Measurements from ENCODE around the gene TENM4.

Gene TENM4

DNA sequence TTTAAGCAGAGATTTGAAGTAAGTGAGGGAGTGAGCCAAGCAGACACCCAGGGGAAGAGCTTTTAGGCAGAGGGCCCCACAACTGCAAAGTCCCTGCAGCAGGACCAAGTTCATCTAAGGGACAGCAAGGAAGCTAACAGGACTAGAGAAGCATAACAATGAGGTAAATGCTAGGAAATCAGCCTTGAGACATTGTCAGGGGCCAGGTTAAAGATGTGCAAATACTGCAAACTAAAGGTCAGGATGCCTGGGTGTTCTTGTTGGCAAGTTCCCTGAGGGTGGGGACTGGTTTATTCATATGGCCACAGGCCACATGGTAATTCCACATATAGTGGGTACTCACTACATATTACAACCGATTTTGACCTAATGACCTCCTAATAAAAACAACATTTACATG is 467.0 kb downstream of the TENM4 start:
- ATAC-seq (ENCODE audit: insufficient read depth, low read depth) = no peak
- no peaks in the 10 kb centered on the region for H3K4me1 ChIP-seq (ENCODE audit: insufficient read depth, low read length)

GRCh38 chr11:78972590-78972989 is 468.2 kb downstream of the TENM4 start:
- Histone ChIP-seq H3K27ac (ENCODE audit: low read length) (no peak overlapping the region), H3K9me3 (ENCODE audit: insufficient read depth, low read length, severe bottlenecking) (no peaks in the 10 kb centered on the region), H3K27me3 (ENCODE audit: insufficient read depth, low read length, poor library complexity) (peaks cover 18% of the 10 kb centered on the region), H3K36me3 (ENCODE audit: insufficient read depth, low read length) (no peaks in the 10 kb centered on the region), H3K4me2 (ENCODE audit: insufficient read depth, low read length) (no peak overlapping the region), H3K4me3 (ENCODE audit: low read depth in 1 of 2, low read length in 2 of 2) (no peak overlapping the region), H3K4me1 (ENCODE audit: insufficient read depth, low read length) (no peaks in the 10 kb centered on the region), H3K9ac (ENCODE audit: low read depth, low read length) (no peak overlapping the region), H2AFZ (ENCODE audit: low read depth, low read length) (no peak overlapping the region), H4K20me1 (ENCODE audit: insufficient read depth, low read length) (no peaks in the 10 kb centered on the region), H3K79me2 (ENCODE audit: insufficient read depth, low read length) (no peaks in the 10 kb centered on the region)
- DNase-seq (no peak), ATAC-seq (ENCODE audit: insufficient read depth, low read depth) (no peak)
- no peak for TF ChIP-seq CTCF (IDR thresholded peaks at IDR 0.05; ENCODE audit: borderline replicate concordance, extremely low read depth, low read length, poor library complexity, severe bottlenecking)
- TF ChIP-seq EZH2 (IDR thresholded peaks at IDR 0.05; ENCODE audit: borderline replicate concordance, low read depth, low read length, severe bottlenecking) = no peak

More for the DNA sequence above, 467.0 kb downstream of the TENM4 start:
- H3K4me3 ChIP-seq (ENCODE audit: low read depth in 1 of 2, low read length in 2 of 2) = no peak overlapping the region
- H3K27me3 ChIP-seq (ENCODE audit: insufficient read depth, low read length, poor library complexity) = peaks cover 14% of the 10 kb centered on the region
- H3K9ac ChIP-seq (ENCODE audit: low read depth, low read length) = no peak overlapping the region
- H3K4me2 ChIP-seq (ENCODE audit: insufficient read depth, low read length) = no peak overlapping the region
- no peaks in the 10 kb centered on the region for H3K36me3 ChIP-seq (ENCODE audit: insufficient read depth, low read length)
- TF ChIP-seq EZH2 (IDR thresholded peaks at IDR 0.05; ENCODE audit: borderline replicate concordance, low read depth, low read length, severe bottlenecking) (no peak), CTCF (IDR thresholded peaks at IDR 0.05; ENCODE audit: borderline replicate concordance, extremely low read depth, low read length, poor library complexity, severe bottlenecking) (no peak)
- no peaks in the 10 kb centered on the region for H4K20me1 ChIP-seq (ENCODE audit: insufficient read depth, low read length)
- no peak overlapping the region for H3K27ac ChIP-seq (ENCODE audit: low read length)
- DNase-seq = no peak
- H3K9me3 ChIP-seq (ENCODE audit: insufficient read depth, low read length, severe bottlenecking) = no peaks in the 10 kb centered on the region
- no peak overlapping the region for H2AFZ ChIP-seq (ENCODE audit: low read depth, low read length)
- no peaks in the 10 kb centered on the region for H3K79me2 ChIP-seq (ENCODE audit: insufficient read depth, low read length)

DNA sequence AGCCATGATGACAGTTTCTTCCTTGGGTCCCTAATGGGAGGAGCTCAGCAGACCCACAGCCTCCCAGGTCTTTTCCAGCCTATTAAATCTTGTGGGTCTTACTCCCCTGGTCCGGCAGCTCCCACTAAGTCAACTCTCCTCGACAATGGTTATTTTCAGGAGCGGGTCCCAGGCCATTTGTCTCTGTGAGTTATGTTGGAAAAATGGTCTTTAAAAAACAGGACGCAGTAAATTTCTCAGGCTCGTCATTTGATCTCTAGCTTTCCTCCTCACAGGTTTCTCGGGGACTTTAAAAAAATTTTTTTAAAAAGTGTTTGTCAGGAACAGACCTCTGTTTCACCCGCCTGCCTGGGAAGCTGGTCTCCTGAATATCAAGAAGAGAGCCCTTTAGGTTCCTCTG is 468.7 kb downstream of the TENM4 start:
- ATAC-seq (ENCODE audit: insufficient read depth, low read depth) = no peak
- H3K36me3 ChIP-seq (ENCODE audit: insufficient read depth, low read length) = no peaks in the 10 kb centered on the region
- no peaks in the 10 kb centered on the region for H3K79me2 ChIP-seq (ENCODE audit: insufficient read depth, low read length)
- TF ChIP-seq CTCF (IDR thresholded peaks at IDR 0.05; ENCODE audit: borderline replicate concordance, extremely low read depth, low read length, poor library complexity, severe bottlenecking) (no peak), EZH2 (IDR thresholded peaks at IDR 0.05; ENCODE audit: borderline replicate concordance, low read depth, low read length, severe bottlenecking) (no peak)
- no peak overlapping the region for H3K9ac ChIP-seq (ENCODE audit: low read depth, low read length)
- H3K27me3 ChIP-seq (ENCODE audit: insufficient read depth, low read length, poor library complexity) = peaks cover 23% of the 10 kb centered on the region
- H3K4me2 ChIP-seq (ENCODE audit: insufficient read depth, low read length) = no peak overlapping the region
- no peaks in the 10 kb centered on the region for H3K9me3 ChIP-seq (ENCODE audit: insufficient read depth, low read length, severe bottlenecking)
- DNase-seq = no peak
- H3K27ac ChIP-seq (ENCODE audit: low read length) = no peak overlapping the region
- H3K4me3 ChIP-seq (ENCODE audit: low read depth in 1 of 2, low read length in 2 of 2) = no peak overlapping the region
- no peaks in the 10 kb centered on the region for H3K4me1 ChIP-seq (ENCODE audit: insufficient read depth, low read length)
- H2AFZ ChIP-seq (ENCODE audit: low read depth, low read length) = no peak overlapping the region
- no peaks in the 10 kb centered on the region for H4K20me1 ChIP-seq (ENCODE audit: insufficient read depth, low read length)

- H3K27me3 ChIP-seq (ENCODE audit: insufficient read depth, low read length, poor library complexity) = peaks cover 51% of the 10 kb centered on the region
- ATAC-seq (ENCODE audit: insufficient read depth, low read depth) (no peak), DNase-seq (no peak)
- H3K36me3 ChIP-seq (ENCODE audit: insufficient read depth, low read length) = no peaks in the 10 kb centered on the region
- no peak overlapping the region for H3K4me2 ChIP-seq (ENCODE audit: insufficient read depth, low read length)
- no peaks in the 10 kb centered on the region for H3K79me2 ChIP-seq (ENCODE audit: insufficient read depth, low read length)
- no peak overlapping the region for H3K27ac ChIP-seq (ENCODE audit: low read length)
- TF ChIP-seq CTCF (IDR thresholded peaks at IDR 0.05; ENCODE audit: borderline replicate concordance, extremely low read depth, low read length, poor library complexity, severe bottlenecking) (no peak), EZH2 (IDR thresholded peaks at IDR 0.05; ENCODE audit: borderline replicate concordance, low read depth, low read length, severe bottlenecking) (no peak)
- no peak overlapping the region for H2AFZ ChIP-seq (ENCODE audit: low read depth, low read length)
- no peaks in the 10 kb centered on the region for H3K4me1 ChIP-seq (ENCODE audit: insufficient read depth, low read length)
- H3K9ac ChIP-seq (ENCODE audit: low read depth, low read length) = no peak overlapping the region
- H4K20me1 ChIP-seq (ENCODE audit: insufficient read depth, low read length) = no peaks in the 10 kb centered on the region
- no peak overlapping the region for H3K4me3 ChIP-seq (ENCODE audit: low read depth in 1 of 2, low read length in 2 of 2)
- H3K9me3 ChIP-seq (ENCODE audit: insufficient read depth, low read length, severe bottlenecking) = no peaks in the 10 kb centered on the region
These were observed 473.0 kb downstream of the TENM4 start for GRCh38 chr11:78967811-78968210.

Measured in DND-41 (cell line).